Mucosa of rectum (tissue), 2 donors: ENCODE measurements around the gene ZNF675.
"Not testable (repeated sequence)": the region's sequence is repeated elsewhere in the genome, so short reads cannot be mapped to it uniquely, and the experiment has no call there.

Source experiments
- H3K27ac ChIP-seq, 2 donors: one replicate each; pipeline ENCODE4 v1.7.0; 2013; ENCODE audit warnings: inconsistent platforms in 2 of 2, low read depth in 2 of 2, low read length in 2 of 2
- H3K27me3 ChIP-seq, 2 donors: one replicate each; pipeline ENCODE4 v1.7.0; 2013; ENCODE audit warnings: low read length in 2 of 2; ENCODE audit not compliant: control insufficient read depth in 2 of 2, insufficient read depth in 2 of 2
- H3K36me3 ChIP-seq, 2 donors: one replicate each; pipeline ENCODE4 v1.7.0; 2013; ENCODE audit warnings: low read length in 2 of 2; ENCODE audit not compliant: control insufficient read depth in 2 of 2, insufficient read depth in 2 of 2
- H3K4me1 ChIP-seq, 2 donors: one replicate each; pipeline ENCODE4 v1.7.0; 2013; ENCODE audit warnings: low read length in 2 of 2, mild to moderate bottlenecking in 1 of 2; ENCODE audit not compliant: control insufficient read depth in 2 of 2, insufficient read depth in 2 of 2
- H3K4me3 ChIP-seq, 2 donors: one replicate each; pipeline ENCODE4 v1.7.0; 2013; ENCODE audit warnings: low read length in 2 of 2
- H3K9ac ChIP-seq, 2 donors: one replicate each; pipeline ENCODE4 v1.7.0; 2013; ENCODE audit warnings: low read length in 2 of 2, low read depth in 1 of 2, mild to moderate bottlenecking in 1 of 2
- H3K9me3 ChIP-seq, 2 donors: one replicate each; pipeline ENCODE4 v1.7.0; 2013; ENCODE audit warnings: low read length in 2 of 2; ENCODE audit not compliant: control insufficient read depth in 2 of 2
- donor health status: healthy.
- donor health status: Normal muscosa, but diverticular disease.

The ZNF675 gene

GRCh38 chr19:23673132-23673531 lies 13.9 kb downstream of the ZNF675 start:
- Histone ChIP-seq H3K27me3 (no peaks in the 10 kb centered on the region), H3K36me3 (peaks cover 4% of the 10 kb centered on the region in 2 donors), H3K9me3 (peaks cover 0 to 3% of the 10 kb centered on the region in 2 donors), H3K9ac (no peak overlapping the region), H3K4me1 (no peaks in the 10 kb centered on the region), H3K4me3 (no peak overlapping the region), H3K27ac (no peak overlapping the region)

GRCh38 chr19:23668606-23669005 lies 18.4 kb downstream of the ZNF675 start:
- H3K9me3 ChIP-seq, H3K27me3 ChIP-seq, H3K9ac ChIP-seq, H3K4me3 ChIP-seq, H3K27ac ChIP-seq, H3K4me1 ChIP-seq: not testable (repeated sequence)
- H3K36me3 ChIP-seq: peaks cover 9 to 12% of the 10 kb centered on the region in 2 donors

GRCh38 chr19:23665651-23666410 lies 21.2 kb downstream of the ZNF675 start:
- H3K27ac ChIP-seq: no peak overlapping the region
- H3K4me3 ChIP-seq: no peak overlapping the region
- no peaks in the 10 kb centered on the region for H3K27me3 ChIP-seq
- H3K36me3 ChIP-seq: peaks cover 26 to 32% of the 10 kb centered on the region in 2 donors
- peaks cover 10 to 12% of the 10 kb centered on the region in 2 donors for H3K9me3 ChIP-seq
- no peaks in the 10 kb centered on the region for H3K4me1 ChIP-seq
- no peak overlapping the region for H3K9ac ChIP-seq

- peaks cover 11 to 19% of the 10 kb centered on the region in 2 donors for H3K36me3 ChIP-seq
- H3K9me3 ChIP-seq: peaks cover 18 to 25% of the 10 kb centered on the region in 2 donors
- not testable (repeated sequence) for H3K27me3 ChIP-seq, H3K4me3 ChIP-seq, H3K27ac ChIP-seq, H3K4me1 ChIP-seq, H3K9ac ChIP-seq
Measured at GRCh38 chr19:23649817-23650216, 37.2 kb downstream of the ZNF675 start.
